ENCODE measurements around the gene IGLL1.
"Not testable (repeated sequence)": the region's sequence is repeated elsewhere in the genome, so short reads cannot be mapped to it uniquely, and the experiment has no call there.

The IGLL1 gene
- long read RNA-seq, partial matches to known transcripts: 0 of 2 reads
- long read RNA-seq, other reads (novel, unspliced or antisense): 0 of 2 reads

GRCh38 chr22:23579870-23580575 is at the start of gene IGLL1:
Gene IGLL1, minus strand, starts transcription at chr22:23580290. Its CDS starts 100 bp downstream, at chr22:23580190.
- DNase-seq (ENCODE audit: low read depth in 1 of 2, low spot score in 1 of 2): peak in 1 of 2 experiments; percentile 39
- peak; percentile 95 for TF ChIP-seq POLR2AphosphoS5 (IDR thresholded peaks at IDR 0.05; ENCODE audit: low read depth)
- TF ChIP-seq GABPA (IDR thresholded peaks at IDR 0.05; ENCODE audit: low read depth): no peak
- peak within 1 kb of the TSS; percentile 66 for H3K27ac ChIP-seq (replicated peaks)
- H3K27me3 ChIP-seq (ENCODE audit: insufficient read depth, poor library complexity, severe bottlenecking): no peaks in the 10 kb centered on the region
- H3K4me3 ChIP-seq (replicated peaks; ENCODE audit: insufficient read depth, low read length): no peak within 1 kb of the TSS

- not testable (repeated sequence) for DNase-seq (ENCODE audit: low read depth in 1 of 2, low spot score in 1 of 2)
Observed at GRCh38 chr22:23628056-23628743, 48.1 kb upstream of the IGLL1 start.

GRCh38 chr22:23627401-23628055 is 47.4 kb upstream of the IGLL1 start:
- DNase-seq (ENCODE audit: low read depth in 1 of 2, low spot score in 1 of 2): peak; percentile 34 to 81
- not testable (repeated sequence) for H3K27me3 ChIP-seq (ENCODE audit: insufficient read depth, poor library complexity, severe bottlenecking); H3K4me3 ChIP-seq (replicated peaks; ENCODE audit: insufficient read depth, low read length); H3K27ac ChIP-seq (replicated peaks)
- peak; percentile 21 for TF ChIP-seq CTCF (IDR thresholded peaks at IDR 0.05; ENCODE audit: insufficient read depth, low read length)

More at GRCh38 chr22:23628056-23628743, 48.1 kb upstream of the IGLL1 start:
- not testable (repeated sequence) for H3K4me3 ChIP-seq (replicated peaks; ENCODE audit: insufficient read depth, low read length); H3K27ac ChIP-seq (replicated peaks); H3K27me3 ChIP-seq (ENCODE audit: insufficient read depth, poor library complexity, severe bottlenecking)

- Histone ChIP-seq H3K27me3 (ENCODE audit: insufficient read depth, poor library complexity, severe bottlenecking) (no peaks in the 10 kb centered on the region), H3K27ac (replicated peaks) (no peak overlapping the region), H3K4me3 (replicated peaks; ENCODE audit: insufficient read depth, low read length) (no peak overlapping the region)
- no peak for TF ChIP-seq POLR2AphosphoS5 (IDR thresholded peaks at IDR 0.05; ENCODE audit: low read depth)
- TF ChIP-seq SPI1 (IDR thresholded peaks at IDR 0.05; ENCODE audit: borderline replicate concordance, low read depth): peak; percentile 56; the same call in 1 of the 2 replicates
- peak in 1 of 2 experiments; percentile 3 for DNase-seq (ENCODE audit: low read depth in 1 of 2, low spot score in 1 of 2)
Observed at GRCh38 chr22:23626286-23626975, 46.3 kb upstream of the IGLL1 start.

- H3K27ac ChIP-seq (replicated peaks): no peak overlapping the region
- no peak for DNase-seq (ENCODE audit: low read depth in 1 of 2, low spot score in 1 of 2)
- TF ChIP-seq CTCF (IDR thresholded peaks at IDR 0.05; ENCODE audit: insufficient read depth, low read length) (no peak), REST (IDR thresholded peaks at IDR 0.05; ENCODE audit: insufficient replicate concordance, low read depth) (no peak), GABPA (IDR thresholded peaks at IDR 0.05; ENCODE audit: low read depth) (no peak)
- no peak overlapping the region for H3K4me3 ChIP-seq (replicated peaks; ENCODE audit: insufficient read depth, low read length)
- no peaks in the 10 kb centered on the region for H3K27me3 ChIP-seq (ENCODE audit: insufficient read depth, poor library complexity, severe bottlenecking)
Observed at GRCh38 chr22:23622634-23623033, 42.5 kb upstream of the IGLL1 start.

GRCh38 chr22:23621916-23622315 is 41.8 kb upstream of the IGLL1 start:
- not testable (repeated sequence) for H3K27ac ChIP-seq (replicated peaks); DNase-seq (ENCODE audit: low read depth in 1 of 2, low spot score in 1 of 2); H3K27me3 ChIP-seq (ENCODE audit: insufficient read depth, poor library complexity, severe bottlenecking); H3K4me3 ChIP-seq (replicated peaks; ENCODE audit: insufficient read depth, low read length)
